ENCODE data around the gene ASB15.
"Not testable (repeated sequence)": the region's sequence is repeated elsewhere in the genome, so short reads cannot be mapped to it uniquely, and the experiment has no call there.

ASB15 gene

DNA sequence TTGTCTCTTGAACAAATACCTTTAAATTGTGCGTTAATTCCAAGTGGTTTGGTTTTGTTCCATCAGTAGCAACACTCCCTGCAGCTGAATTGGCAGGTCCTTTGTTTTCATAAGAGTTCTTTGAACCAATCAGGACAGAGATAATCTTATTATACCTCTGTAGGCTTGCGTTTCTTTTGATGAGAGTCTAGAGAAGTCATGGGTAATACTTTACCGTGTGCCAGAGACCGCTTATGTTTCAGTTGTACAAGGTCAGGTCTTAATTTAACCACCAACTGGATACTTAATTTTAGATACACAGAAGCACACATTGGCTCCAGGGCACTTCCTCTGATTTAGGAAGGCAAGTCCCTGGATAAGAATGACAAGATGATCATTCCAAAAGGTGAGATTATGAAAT is at the start of gene ASB15:
Gene ASB15, plus strand, starts transcription at position 292 of the 400 bp plus-strand sequence. CDS start 12,682 bp downstream, outside the sequence.
- DNase-seq (ENCODE audit: low read depth in 2 of 2), result no peak

DNA sequence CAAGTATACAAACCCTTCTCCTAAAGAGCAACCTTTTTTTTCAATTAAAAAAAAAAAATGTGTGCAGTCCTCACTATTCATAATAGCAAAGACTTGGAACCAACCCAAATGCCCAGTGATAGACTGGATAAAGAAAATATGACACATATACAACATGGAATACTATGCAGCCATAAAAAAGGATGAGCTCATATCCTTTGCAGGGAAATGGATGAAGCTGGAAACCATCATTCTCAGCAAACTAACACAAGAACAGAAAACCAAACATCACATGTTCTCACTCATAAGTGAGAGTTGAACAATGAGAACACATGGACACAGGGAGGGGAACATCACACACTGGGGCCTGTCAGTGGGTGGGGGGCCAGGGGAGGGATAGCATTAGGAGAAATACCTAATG is 49.5 kb upstream of the ASB15 start:
- not testable (repeated sequence) for DNase-seq (ENCODE audit: low read depth in 2 of 2)

DNA sequence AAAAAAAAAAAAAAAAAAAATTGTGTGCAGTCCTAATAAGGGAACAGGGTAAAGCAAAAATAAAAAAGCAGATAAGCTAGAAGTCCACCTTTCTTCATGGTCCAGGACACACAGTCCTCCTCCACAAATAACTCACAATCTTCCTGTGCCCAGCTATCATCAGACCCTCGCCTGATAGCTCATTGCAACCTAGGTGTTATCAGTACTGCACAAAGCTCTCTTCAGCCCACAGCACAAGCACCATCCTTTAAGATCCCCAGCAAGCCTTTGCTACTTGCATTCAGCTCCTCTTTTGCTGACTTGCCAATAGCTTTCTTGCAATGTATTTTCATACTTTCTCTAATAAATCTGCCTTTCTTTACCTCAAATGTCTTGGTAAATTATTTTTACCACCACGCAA is 49.0 kb upstream of the ASB15 start:
- no peak for DNase-seq (ENCODE audit: low read depth in 2 of 2)

DNA sequence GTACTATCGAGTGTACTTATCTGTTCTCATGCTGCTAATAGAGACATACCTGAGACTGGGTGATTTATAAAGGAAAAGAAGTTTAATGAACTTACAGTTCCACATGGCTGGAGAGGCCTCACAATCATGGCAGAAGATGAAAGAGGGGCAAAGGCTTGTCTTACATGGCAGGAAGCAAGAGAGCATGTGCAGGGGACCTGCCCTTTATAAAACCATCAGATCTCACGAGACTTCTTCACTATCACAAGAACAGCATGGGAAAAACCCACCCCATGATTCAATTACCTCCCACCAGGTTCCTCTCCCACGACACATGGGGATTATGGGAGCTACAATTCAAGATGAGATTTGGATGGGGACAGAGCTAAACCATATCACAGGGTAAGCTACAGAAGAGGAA is 48.5 kb upstream of the ASB15 start:
- no peak for DNase-seq (ENCODE audit: low read depth in 2 of 2)

DNA sequence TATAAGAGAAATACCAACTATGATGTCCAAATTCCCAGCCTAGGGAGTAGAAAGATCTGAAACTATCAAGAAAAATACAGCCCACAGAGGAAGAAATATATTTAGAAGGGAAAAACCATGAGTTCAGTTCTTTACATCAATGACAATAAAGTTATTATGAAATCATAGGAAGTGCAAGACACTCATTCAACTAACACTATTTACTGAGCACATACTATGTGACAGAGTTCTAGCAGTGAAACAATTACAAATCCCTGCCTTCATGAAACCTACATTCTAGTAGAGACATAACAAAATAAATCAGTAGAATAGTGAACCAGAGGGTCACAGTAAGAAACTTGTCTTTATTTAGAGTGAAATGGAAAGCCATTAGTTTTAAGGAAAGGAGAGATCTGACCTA is 46.1 kb upstream of the ASB15 start:
- DNase-seq (ENCODE audit: low read depth in 2 of 2), result no peak

DNA sequence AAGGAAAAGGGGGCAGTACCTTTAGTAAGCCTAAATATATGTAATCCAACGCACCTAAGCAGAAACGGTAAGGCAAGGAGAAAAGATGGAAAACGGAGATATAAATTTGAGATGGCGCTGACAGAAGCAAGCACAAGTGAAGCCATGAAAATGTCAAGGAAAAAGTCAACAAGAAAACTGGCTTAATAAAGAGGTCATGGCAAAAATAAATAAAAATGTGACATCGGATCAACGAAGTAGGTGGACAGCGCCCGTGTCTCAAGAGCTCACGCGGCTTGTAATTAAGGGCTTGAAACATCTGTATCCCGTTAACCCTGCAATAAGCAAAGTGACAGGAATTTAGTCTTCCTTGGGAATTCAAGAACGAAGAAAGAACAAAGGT is 44.6 kb upstream of the ASB15 start:
- DNase-seq (ENCODE audit: low read depth in 2 of 2), result no peak

DNA sequence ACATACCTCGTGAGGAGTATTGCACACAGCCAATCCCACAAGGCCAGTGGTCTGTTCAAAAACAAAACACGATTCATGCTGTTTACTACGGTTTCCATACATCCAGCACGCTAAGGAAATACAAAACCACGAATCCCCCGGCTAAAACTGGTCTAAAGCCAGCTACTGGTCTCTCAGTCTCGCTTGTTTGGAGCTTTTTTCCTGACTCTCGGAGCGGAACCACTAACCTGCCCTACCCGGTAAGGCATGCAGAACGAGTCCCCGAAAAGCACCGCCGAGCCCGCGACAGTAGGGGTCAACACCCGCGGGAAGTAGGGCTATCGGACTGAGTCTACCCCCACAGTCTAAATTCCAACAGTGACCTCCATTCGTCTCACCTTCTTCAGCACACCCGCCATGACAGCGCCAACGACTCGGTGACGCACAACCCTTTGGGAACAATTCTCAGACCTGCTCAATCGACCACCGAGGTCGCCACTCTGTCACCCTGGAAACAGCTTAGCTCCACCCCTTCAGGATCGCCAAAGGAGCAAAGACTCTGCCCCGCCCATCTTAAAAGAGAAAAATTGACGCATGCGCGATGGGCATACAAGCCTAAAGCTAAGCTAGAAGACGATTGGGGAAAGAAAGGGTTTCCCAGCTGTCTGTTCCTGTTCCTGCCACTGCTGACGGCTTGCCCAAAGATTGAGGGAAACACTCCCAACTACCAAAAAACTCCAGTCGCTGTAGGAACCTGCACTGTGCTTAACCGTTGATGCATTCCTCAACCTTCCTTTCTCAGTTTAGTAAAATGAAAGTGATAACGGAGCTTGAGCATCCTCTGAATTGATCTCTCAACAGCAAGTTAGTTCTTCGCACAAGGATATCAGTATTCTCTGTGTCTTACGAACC is 44.0 kb upstream of the ASB15 start, which contains the start of gene NDUFA5:
Gene NDUFA5, minus strand, starts transcription at position 421 of the 891 bp plus-strand sequence. Its CDS starts 23 bp downstream, at position 398.
- peak; percentile 80 to 96 for DNase-seq (ENCODE audit: low read depth in 2 of 2)

DNA sequence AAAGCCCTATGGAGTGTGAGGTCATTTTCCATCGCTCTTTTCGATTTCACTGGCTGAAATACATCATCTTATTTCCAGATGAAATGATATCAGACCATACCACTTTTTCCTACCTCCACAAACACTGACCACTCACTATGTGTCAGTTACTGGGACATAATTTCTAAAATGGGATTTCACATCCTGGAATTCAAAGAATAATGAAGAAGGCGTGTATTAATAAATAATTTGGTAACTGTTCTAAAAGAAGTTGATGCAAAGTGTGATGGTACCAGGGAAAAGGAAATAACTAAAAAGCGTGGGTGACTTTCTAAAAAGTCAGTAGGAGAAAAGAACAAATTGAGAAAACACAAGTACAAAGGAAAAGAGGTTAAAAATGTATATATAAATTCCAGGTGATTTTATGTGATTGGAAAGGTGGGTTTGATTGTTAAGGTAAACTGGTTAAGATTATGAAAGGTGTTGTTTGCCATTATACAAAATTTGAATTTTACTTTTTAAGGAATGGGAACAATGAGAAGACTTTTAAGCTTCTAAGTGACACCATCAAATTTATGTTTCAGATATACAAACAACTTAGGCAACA is 43.2 kb upstream of the ASB15 start:
- DNase-seq (ENCODE audit: low read depth in 2 of 2), result no peak

DNA sequence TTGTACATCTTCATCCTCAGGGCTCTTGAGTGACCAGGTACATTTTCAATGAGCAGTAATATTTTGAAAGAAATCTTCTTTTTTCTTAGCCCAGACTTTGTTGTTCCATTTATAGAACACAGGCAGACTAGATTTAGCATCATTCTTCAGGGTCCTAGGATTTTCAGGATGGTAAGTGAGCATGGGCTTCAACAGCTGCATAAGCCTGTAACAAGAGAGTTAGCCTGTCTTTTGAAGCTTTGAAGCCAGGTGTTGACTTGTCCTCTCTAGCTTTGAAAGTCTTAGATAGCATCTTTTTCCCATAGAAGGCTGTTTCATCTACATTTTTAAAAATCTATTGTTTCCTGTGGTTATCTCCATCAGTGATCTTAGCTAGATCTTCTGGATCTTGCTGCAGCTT is 39.5 kb upstream of the ASB15 start:
- no peak for DNase-seq (ENCODE audit: low read depth in 2 of 2)

DNA sequence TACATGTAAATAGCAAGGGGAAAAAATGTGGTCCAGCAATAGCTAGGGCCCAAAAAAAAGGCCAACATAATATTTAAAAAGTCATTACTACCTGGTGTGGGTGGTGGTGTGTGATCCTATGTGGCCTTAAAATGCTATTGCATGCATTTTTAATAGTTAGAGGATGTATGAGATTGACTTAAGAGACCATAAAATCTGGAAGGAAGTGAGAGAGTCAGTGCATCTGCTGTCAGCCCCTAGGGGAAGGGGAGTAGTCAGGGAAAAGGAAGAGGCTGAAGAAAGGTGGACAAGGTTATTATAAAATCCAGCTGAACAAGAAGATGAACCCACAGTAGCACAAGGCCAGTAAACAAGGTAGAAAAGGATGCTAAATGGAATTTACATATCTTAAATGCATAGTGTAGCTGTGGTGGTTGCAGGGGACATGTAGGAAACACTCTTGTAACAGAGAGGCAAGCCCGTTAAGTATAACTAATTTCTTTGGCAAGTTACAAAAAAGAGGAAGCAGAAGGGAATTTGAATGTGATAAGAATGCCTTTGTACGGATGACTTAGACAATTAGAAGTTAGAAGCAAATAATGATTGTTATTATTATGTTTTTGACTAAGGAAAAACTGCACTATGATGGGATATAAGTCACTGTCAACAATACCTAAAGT is 32.1 kb upstream of the ASB15 start:
- no peak for DNase-seq (ENCODE audit: low read depth in 2 of 2)

DNA sequence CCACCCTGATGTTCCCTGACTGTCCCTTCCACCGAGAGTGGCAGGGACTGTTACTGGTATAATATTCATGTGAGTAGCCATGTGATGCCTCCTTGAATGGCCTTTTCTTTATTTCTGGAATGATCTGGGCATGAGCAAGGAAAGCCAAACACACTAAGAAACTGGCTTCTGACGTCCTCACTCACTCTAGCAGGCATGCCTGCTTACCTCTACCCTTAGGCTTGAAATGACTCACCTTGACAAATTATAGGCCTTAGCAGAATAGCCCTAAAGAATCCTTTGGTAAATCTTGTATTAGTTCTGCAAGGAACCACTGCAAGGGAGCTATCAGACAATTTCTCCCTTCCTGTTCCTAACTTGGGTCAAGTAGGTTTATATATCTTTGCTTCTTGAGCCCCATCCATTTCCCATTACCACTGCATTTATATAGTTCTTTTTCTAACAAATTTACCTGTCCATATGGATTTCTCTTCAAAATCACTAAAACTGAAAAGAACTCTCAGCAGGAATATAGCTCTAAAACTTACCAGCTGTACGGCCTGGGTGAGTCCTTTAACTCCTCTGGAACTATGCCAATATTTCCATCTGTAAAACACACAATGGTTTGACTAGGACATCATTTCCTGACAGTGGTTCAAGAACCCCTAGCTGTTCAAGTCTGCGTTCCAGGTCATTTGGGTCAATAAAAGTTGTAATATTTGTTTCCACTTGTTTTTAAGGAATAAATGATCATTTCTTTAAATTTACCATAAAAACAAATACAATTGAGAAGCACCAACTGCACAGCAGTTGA is 31.0 kb upstream of the ASB15 start:
- DNase-seq (ENCODE audit: low read depth in 2 of 2), result no peak

DNA sequence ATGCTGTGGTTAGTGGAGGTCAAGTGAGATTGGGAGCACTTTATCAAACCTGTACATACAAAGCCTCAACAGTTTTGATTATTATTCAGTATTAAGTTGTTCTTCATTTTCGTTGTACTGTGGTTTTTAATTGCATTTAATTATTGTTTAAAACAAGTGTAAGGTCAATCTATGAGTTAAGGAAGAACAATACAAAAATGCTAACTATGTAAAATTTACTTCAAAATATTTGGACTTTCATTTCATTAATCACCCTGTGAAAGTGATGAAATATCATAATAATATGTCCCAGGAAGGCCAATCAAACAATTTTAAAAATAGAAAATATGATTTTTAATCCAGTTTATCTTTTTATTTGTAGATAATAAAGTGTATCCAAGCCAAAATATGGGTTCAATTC is 30.4 kb upstream of the ASB15 start:
- no peak for DNase-seq (ENCODE audit: low read depth in 2 of 2)

DNA sequence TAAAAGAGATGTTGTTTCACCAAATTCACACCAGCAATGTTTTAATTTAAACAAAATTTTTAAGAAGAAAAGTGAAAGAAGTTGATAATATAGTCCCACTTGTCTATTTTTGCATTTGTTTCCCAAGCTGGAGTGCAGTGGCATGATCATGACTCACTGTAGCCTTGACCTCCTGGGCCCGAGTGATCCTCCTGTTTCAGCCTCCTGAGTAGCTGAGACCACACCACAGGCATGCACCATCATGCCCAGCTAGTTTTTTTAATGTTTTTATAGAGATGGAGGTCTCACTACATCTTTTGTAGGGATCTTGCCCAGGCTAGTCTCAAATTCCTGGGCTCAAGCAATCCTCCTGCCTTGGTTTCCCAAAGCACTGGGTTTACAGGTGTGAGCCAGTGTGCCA is 29.9 kb upstream of the ASB15 start:
- DNase-seq (ENCODE audit: low read depth in 2 of 2), result no peak

DNA sequence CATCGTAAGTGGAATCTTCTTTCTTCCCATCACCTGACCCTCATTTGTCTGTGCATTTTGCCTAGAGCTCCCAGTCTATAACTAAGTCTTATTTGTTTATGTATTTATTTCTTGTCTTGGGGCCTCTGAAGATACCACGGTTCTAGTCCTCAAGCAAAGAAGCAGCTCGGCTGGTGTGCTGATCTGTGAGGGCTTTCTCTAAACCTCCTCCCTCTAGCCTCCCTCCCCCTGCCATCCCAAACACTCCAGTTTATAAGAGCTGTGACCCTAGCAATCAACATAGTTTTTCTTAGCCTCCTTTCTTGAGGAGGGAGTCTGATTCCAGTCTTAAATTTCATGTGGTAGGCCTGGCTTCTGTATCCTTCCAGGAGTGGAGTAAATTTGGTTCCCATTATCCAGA is 28.3 kb upstream of the ASB15 start:
- DNase-seq (ENCODE audit: low read depth in 2 of 2), result no peak

DNA sequence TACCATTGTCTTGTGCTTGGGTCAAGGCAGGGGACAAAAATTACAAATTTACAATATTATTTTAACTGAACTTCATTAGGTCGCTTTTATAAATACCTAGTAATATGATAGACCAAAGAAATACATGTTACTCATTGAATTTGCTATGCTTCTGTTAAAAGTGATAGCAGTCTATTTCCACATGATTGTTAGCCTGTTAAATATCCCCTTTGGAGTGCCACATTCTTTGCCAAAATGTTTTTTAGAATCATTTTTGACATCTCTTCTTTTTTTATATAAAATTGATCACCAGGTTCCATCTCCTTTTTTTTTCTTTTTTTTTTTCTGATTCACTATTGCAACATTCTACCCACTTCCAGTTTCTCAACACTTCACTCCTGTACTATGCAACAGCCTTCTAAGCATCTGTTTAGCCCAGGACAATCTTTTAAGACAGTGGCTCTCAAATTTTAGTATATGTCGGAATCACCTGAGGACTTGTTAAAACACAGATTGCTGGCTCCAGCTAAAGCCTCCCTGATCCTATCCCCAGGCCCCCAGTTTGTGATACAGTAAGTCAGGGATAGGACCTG is 27.6 kb upstream of the ASB15 start:
- DNase-seq (ENCODE audit: low read depth in 2 of 2), result no peak

DNA sequence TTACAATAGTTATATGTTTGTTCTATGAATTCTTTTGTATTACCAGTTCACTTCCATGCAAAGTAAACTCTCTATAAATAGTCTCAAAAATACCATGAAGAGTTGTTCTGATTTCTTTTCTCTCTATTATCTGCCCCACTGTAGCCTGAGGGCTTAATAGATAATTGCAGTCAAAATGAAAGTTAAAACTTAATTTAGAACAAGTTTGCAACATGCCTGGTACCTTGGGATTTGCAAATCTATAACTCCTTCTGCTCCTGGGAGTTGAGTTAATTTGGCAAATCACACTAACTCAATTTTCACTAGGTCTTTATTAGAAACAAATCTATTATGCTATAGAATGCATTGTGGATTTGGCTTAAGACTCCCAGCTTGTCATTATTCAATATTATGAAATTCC is 22.2 kb upstream of the ASB15 start:
- DNase-seq (ENCODE audit: low read depth in 2 of 2), result no peak

DNA sequence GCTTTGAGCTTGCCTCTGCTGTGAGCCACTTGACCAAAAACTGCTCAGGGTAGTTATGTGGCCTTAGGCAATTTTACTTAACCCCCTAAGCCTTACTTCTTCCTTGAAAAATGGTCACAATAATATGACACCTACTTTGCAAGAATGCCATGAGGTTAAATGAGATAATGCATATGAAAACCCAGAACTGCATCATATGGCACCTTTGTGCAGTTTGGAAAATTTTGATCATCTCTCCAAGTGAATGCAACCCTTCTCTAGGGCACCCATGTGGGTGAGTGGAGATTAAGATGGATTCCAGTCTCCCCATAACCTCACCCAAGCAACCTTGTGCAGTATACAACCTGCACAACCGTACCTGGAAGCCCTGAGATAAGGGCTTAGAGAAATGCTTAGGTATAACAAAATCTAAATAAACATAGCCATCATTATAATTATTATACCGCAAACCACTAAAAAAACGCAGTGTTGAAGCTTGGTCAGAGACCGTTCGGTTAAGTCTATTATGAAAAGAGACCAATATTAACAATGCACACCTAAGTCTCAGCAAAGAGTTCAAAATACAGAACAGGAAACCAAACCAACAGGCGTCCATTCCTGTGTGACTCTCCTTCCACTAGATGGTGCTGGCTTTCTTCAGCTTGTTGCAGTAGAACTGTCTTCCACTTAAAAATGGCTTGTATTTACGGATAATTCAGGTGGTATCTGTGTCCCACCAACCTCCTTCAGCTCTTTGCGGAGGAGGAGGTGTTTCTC is 21.0 kb upstream of the ASB15 start:
- no peak for DNase-seq (ENCODE audit: low read depth in 2 of 2)

DNA sequence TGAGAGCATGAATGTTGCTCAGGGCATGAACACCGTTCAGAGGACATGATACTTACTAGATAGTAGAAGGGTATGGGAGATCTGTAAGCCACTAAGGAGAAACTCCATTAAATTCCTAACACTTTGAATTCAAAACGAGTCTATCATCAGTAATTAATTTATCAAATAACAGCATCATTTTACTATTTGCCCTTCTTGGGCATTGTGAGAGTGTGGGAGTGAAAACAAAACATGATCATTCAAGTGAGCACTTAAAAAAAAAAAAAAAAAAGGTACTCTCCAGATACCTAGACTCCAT is 20.5 kb upstream of the ASB15 start:
- no peak for DNase-seq (ENCODE audit: low read depth in 2 of 2)

DNA sequence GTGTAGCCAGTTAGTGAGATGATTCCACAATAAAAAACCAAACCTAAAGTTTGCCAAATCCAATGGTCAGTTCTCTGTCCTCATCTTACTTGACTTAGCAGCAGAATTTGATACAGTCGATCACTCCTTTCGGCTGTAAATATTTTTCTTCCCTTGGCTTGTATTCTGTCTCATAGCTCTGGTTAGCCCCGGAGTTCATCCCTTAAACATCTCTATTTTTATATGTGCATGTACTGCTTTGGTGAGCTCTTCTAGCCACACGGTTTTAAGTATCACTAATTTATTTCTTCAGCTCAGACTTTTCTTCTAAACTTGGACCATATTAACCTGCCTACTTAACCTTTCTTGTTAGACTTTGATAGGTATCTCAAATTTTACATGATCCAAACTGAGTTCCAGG is 17.8 kb upstream of the ASB15 start:
- DNase-seq (ENCODE audit: low read depth in 2 of 2), result no peak

DNA sequence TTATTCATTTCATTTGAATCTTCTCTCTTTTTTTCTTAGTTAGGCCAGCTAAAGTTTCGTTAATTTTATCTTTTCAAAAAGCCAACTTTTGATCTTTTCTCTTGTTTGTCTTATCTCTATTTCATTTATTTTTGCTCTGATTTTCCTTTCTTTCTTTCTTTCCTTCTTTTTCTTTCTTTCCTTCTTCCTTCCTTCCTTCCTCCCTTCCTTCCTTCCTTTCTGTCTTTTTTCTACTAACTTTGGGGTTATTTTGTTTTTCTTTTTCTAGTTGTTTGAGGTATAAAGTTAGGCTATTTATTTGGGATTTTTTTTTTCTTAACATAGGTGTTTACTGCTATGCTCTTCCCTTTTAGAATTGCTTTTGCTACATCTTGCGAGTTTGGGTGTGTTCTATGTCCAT is 13.2 kb upstream of the ASB15 start:
- no peak for DNase-seq (ENCODE audit: low read depth in 2 of 2)

DNA sequence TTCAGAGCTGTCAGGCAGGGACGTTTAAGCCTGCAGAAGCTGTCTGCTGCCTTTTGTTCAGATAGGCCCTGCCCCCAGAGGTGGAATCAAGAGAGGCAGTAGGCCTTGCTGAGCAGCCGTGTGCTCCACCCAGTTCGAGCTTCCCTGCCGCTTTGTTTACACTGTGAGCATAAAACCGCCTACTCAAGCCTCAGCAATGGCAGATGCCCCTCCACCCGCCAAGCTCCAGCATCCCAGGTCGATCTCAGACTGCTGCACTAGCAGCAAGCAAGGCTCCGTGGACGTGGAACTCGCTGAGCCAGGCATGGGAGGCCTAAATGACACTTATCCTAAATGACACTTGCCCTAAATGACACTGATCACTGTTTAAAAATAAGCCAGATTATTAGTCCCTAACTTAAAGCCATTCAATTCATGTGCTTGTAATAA is 6.8 kb upstream of the ASB15 start:
- DNase-seq (ENCODE audit: low read depth in 2 of 2), result no peak

Measured in stimulated activated CD4-positive, alpha-beta T cell treated with anti-CD3 and anti-CD28 coated beads, Interleukin-1b, Interleukin-23, amount 100 ng/mL, for 4 hours (primary cell).